CD4-positive, CD25-positive, alpha-beta regulatory T cell (primary cell): Measurements from ENCODE around the gene GAS2L1. TPM values are rescaled to one million over a fixed set of nuclear protein-coding genes. Genes with fewer than 3 reads are reported as not detected.

ENCODE experiments used
- ATAC-seq, 2 donors: fragments of 150-1000 bp; cut with Tn5 transposase; one replicate each; pipeline ENCODE4 v1.10.0; 2021; ENCODE audit warnings: low read depth in 2 of 2, moderate number of reproducible peaks in 2 of 2, moderate library complexity in 1 of 2
- DNase-seq, 3 donors: peaks; one replicate each; pipeline versions ENCODE4 v3.0.0 to v3.0.0-alpha.2; 2012 to 2022; ENCODE audit warnings: mixed read lengths in 1 of 3
- H3K27ac ChIP-seq: one replicate; pipeline ENCODE4 v1.7.0; 2013; ENCODE audit warnings: mild to moderate bottlenecking, low read length; ENCODE audit not compliant: insufficient read depth, poor library complexity, severe bottlenecking
- H3K27me3 ChIP-seq: one replicate; pipeline ENCODE4 v1.7.0; 2013; ENCODE audit warnings: low read length; ENCODE audit not compliant: control insufficient read depth, insufficient read depth
- H3K36me3 ChIP-seq: one replicate; pipeline ENCODE4 v1.7.0; 2013; ENCODE audit warnings: mild to moderate bottlenecking, low read length, moderate library complexity; ENCODE audit not compliant: control insufficient read depth, insufficient read depth
- H3K4me1 ChIP-seq: 2 replicates; pipeline ENCODE4 v1.7.0; 2013; ENCODE audit warnings: mild to moderate bottlenecking, low read length; ENCODE audit not compliant: insufficient read depth, control insufficient read depth, poor library complexity, severe bottlenecking
- H3K4me3 ChIP-seq: one replicate; pipeline ENCODE4 v1.7.0; 2013; ENCODE audit warnings: low read depth, mild to moderate bottlenecking, low read length, moderate library complexity
- H3K9me3 ChIP-seq, 2 experiments: 1 replicate in 1 of 2; 2 replicates in 1 of 2; pipeline ENCODE4 v1.7.0; 2013; ENCODE audit warnings: low read length in 2 of 2, mild to moderate bottlenecking in 1 of 2, moderate library complexity in 1 of 2; ENCODE audit not compliant: control insufficient read depth in 2 of 2
- H3K27ac Mint-ChIP-seq, 3 donors: one replicate each; pipeline ENCODE4 v1.8.0; 2020 to 2022; ENCODE audit warnings: mild to moderate bottlenecking in 3 of 3, mixed read lengths in 3 of 3, moderate library complexity in 2 of 3
- H3K27me3 Mint-ChIP-seq: one replicate; pipeline ENCODE4 v1.8.0; 2022; ENCODE audit warnings: mild to moderate bottlenecking, mixed read lengths
- H3K36me3 Mint-ChIP-seq: one replicate; pipeline ENCODE4 v1.8.0; 2020; ENCODE audit warnings: mixed read lengths
- H3K4me1 Mint-ChIP-seq, 4 donors: one replicate each; pipeline ENCODE4 v1.8.0; 2020 to 2022; ENCODE audit warnings: mixed read lengths in 4 of 4, mild to moderate bottlenecking in 1 of 4
- H3K4me3 Mint-ChIP-seq, 4 donors: one replicate each; pipeline ENCODE4 v1.8.0; 2020 to 2022; ENCODE audit warnings: mild to moderate bottlenecking in 4 of 4, mixed read lengths in 4 of 4, moderate library complexity in 3 of 4
- H3K9me3 Mint-ChIP-seq, 7 donors: one replicate each; pipeline ENCODE4 v1.8.0; 2020 to 2022; ENCODE audit warnings: mixed read lengths in 7 of 7, mild to moderate bottlenecking in 3 of 7, moderate library complexity in 2 of 7
- polyA plus RNA-seq, 4 donors: library from polyadenylated mRNA; unstranded; fragments of 300-500 nt; fragmentation: Illumina TruSeq; gene quantifications; one replicate each; pipeline ENCODE4 v1.2.3, GENCODE V29; 2021
- total RNA-seq: library from RNA; stranded (reverse); gene quantifications from one replicate; pipeline ENCODE4 v1.2.3, GENCODE V29; 2022

Gene GAS2L1
- total and polyA plus RNA-seq, 5 donors from 2014 or later, result 0.22 to 1.8 TPM; not detected in 3

DNA sequence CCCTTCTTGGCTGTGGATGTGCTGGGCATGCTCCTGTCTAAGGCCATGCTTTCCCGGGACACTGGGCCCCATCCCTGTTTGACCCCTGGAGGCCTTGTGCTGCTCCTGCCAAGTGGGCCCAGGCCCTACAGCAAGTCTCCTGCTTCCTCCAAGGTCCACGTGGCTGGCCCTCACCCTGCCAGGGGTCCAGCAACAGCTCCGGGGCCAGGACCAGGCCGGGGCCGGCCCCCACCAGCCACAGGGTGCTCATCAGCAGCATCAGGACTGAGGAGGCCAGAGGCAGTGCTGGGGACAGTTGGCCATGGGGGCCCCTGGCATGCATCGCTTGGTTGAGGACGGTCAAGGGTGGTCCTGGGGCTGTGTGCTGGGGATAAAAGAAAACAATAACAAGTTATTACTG is 41.1 kb upstream of the GAS2L1 start:
- ATAC-seq (no peak), DNase-seq (no peak)
- H3K9me3 Mint-ChIP-seq, result peaks cover 0 to 2% (median 0%) of the 10 kb centered on the region in 7 donors
- H3K4me3 ChIP-seq, result no peak overlapping the region
- peaks cover 4% of the 10 kb centered on the region for H3K27me3 Mint-ChIP-seq
- H3K36me3 Mint-ChIP-seq, result peaks cover 6% of the 10 kb centered on the region
- no peaks in the 10 kb centered on the region for H3K9me3 ChIP-seq
- peaks cover 10 to 33% (median 25%) of the 10 kb centered on the region in 4 donors for H3K4me1 Mint-ChIP-seq
- H3K27ac ChIP-seq, result no peak overlapping the region
- H3K27me3 ChIP-seq, result no peaks in the 10 kb centered on the region
- peaks cover 31% of the 10 kb centered on the region for H3K4me1 ChIP-seq
- H3K36me3 ChIP-seq, result no peaks in the 10 kb centered on the region
- no peak overlapping the region for H3K27ac Mint-ChIP-seq
- peak overlapping the region in 2 of 4 donors; percentile 31 to 99 for H3K4me3 Mint-ChIP-seq

DNA sequence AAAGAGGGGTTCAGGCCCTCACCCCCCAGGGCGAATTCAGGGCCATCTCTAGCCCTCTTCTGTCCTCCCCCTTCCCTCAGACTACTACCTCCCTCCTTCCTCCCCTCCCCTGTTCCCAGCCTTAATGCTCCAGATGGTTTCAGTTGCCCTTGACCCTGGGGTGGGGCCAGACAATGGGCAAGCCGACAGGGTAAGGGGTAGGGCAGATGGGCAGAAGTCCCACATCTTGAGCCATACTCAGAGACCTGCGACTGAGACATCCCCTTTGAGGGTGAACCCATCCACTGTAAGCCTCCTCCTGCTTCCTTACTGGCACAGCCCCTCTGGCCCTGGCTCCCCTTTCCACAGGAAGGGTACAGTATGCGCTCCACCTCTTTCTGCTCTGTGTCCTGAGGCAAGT is 40.5 kb upstream of the GAS2L1 start:
- Mint-ChIP-seq H3K27me3 (peaks cover 4% of the 10 kb centered on the region), H3K4me3 (peak overlapping the region; percentile 33 to 99 (median 96)), H3K9me3 (peaks cover 0 to 2% (median 0%) of the 10 kb centered on the region in 7 donors), H3K4me1 (peaks cover 14 to 40% (median 31%) of the 10 kb centered on the region in 4 donors), H3K36me3 (peaks cover 11% of the 10 kb centered on the region), H3K27ac (peak overlapping the region in 1 of 3 donors; percentile 71)
- Histone ChIP-seq H3K4me1 (peaks cover 37% of the 10 kb centered on the region), H3K27me3 (no peaks in the 10 kb centered on the region), H3K36me3 (no peaks in the 10 kb centered on the region), H3K27ac (no peak overlapping the region), H3K9me3 (no peaks in the 10 kb centered on the region), H3K4me3 (no peak overlapping the region)
- ATAC-seq, result no peak
- DNase-seq, result no peak

DNA sequence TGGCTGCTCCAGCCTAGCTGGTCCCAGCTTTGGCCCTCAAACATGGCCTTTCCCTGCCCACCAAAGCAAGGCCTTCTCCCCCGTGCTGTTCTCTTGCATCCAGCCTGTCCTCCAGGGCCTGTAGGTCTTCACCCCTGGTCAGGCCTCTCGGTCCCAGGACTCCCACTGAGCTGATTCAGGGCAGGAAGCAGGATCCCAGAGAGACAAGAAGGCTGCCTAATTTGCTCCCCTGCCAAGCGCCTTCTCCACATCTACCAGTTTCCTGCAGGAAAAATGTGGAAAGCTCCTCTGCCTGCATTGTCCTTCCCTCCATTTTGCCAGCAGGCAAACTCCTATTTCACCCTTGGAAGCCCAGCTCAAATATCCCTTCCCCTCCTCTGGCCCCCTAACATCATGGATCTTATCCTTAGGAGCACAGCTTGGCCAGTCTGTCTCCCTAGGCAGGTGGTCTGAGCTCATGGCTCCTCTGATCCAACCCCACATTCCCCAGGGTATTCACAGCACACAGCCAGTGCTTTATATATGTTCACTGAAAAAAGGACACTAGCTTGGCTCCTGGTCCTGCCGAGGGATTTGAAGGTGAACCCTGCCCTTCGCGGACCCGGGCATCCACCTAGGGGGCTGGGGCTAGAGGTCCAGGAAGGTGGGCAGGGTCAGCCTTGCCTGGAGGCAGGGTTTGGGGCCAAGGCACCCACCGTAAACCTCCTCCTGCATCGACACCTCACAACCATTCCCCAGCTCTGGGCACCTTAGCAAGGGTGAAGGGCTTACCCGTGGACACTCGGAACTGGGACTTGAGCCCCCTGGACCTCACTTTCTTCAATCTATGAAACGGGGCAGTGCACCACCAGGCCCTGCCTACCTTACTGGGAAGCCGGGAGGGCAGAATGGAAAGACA is 39.6 kb upstream of the GAS2L1 start:
- H3K27ac ChIP-seq, result no peak overlapping the region
- Mint-ChIP-seq H3K27me3 (peaks cover 4% of the 10 kb centered on the region), H3K9me3 (peaks cover 0 to 2% (median 0%) of the 10 kb centered on the region in 7 donors), H3K36me3 (peaks cover 14% of the 10 kb centered on the region), H3K27ac (peak overlapping the region; percentile 77 to 100 (median 90)), H3K4me1 (peaks cover 15 to 48% (median 38%) of the 10 kb centered on the region in 4 donors), H3K4me3 (peak overlapping the region; percentile 96 to 99 (median 96))
- H3K9me3 ChIP-seq, result no peaks in the 10 kb centered on the region
- peaks cover 46% of the 10 kb centered on the region for H3K4me1 ChIP-seq
- DNase-seq (peak in 1 of 3 donors; percentile 7), ATAC-seq (no peak)
- H3K27me3 ChIP-seq, result no peaks in the 10 kb centered on the region
- peaks cover 3% of the 10 kb centered on the region for H3K36me3 ChIP-seq
- H3K4me3 ChIP-seq, result peak overlapping the region; percentile 87

DNA sequence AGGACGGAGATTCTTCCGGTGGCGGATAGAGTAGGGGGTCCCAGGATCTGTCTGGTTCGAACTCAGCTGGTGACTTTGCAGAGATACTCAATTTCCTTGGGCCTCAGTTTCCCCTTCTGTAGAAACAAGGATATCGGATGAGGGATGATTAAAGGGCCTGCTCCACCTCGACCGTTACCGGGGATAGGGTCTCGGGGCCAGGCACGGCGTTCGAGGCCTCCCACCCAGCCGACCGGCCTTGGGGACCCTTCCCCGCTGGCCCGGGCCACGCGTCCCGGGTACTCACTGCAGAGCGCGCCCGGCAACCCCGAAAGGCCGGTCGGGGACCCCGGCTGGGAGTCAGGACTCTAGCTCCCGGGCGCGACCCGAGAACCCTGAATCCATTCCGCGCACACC is 39.0 kb upstream of the GAS2L1 start:
- Mint-ChIP-seq H3K9me3 (peaks cover 0 to 2% (median 0%) of the 10 kb centered on the region in 7 donors), H3K4me1 (peaks cover 18 to 55% (median 44%) of the 10 kb centered on the region in 4 donors)

DNA sequence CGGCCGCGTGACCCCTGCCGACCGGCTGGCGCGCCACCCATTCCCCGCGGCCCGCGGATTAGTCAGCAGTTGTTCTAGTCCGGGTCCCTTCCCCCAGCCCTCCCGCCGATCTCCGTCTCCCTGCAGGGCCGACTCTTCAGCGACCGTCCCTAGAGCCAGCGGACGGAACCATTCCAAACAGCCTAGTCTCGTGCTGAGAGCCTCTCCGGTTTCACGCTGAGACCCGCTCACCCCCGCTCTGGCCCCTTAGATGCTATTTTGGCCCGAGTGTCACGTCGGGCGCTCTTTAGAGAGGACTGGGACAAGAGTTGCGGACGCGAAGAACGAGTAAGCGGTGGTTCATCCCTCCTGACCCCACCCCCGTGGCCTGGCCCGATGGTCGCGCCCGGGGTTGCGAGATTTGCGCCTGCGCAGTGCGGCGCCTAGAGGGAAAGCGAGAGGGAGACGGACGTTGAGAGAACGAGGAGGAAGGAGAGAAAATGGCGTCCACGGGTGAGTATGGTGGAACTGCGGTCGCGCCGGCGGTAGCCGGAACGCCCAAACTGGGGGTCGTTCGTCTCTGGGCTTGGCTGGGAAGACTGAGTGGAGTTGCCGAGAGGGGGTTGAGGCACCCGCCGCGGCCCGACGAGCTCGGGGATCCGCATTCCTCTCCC is 38.5 kb upstream of the GAS2L1 start, which contains the start of the genes EWSR1 and RHBDD3:
EWSR1 (plus strand) TSS at position 411 of the 653 bp plus-strand sequence; CDS start at position 480, 69 bp downstream.
RHBDD3 (minus strand) TSS at position 124 of the 653 bp plus-strand sequence. CDS start 2,355 bp downstream, outside the sequence.
- peaks cover 21 to 60% (median 50%) of the 10 kb centered on the region in 4 donors for H3K4me1 Mint-ChIP-seq
- H3K36me3 Mint-ChIP-seq, result peaks cover 22% of the 10 kb centered on the region
- Histone ChIP-seq H3K4me3 (peak within 1 kb of the TSS; percentile 87), H3K27me3 (no peaks in the 10 kb centered on the region), H3K4me1 (peaks cover 54% of the 10 kb centered on the region), H3K9me3 (no peaks in the 10 kb centered on the region), H3K27ac (peak within 1 kb of the TSS; percentile 93), H3K36me3 (peaks cover 15% of the 10 kb centered on the region)
- H3K4me3 Mint-ChIP-seq, result peak within 1 kb of the TSS; percentile 96 to 99 (median 96)
- H3K27ac Mint-ChIP-seq, result peak within 1 kb of the TSS; percentile 99 to 100 (median 99)
- ATAC-seq (peak; percentile 92 to 94), DNase-seq (peak; percentile 91 to 97 (median 96))
- peaks cover 4% of the 10 kb centered on the region for H3K27me3 Mint-ChIP-seq
- H3K9me3 Mint-ChIP-seq, result peaks cover 0 to 2% (median 0%) of the 10 kb centered on the region in 7 donors

More for the DNA sequence above, 39.0 kb upstream of the GAS2L1 start:
- H3K4me1 ChIP-seq, result peaks cover 53% of the 10 kb centered on the region
- Mint-ChIP-seq H3K27ac (peak overlapping the region; percentile 99 to 100 (median 99)), H3K27me3 (peaks cover 4% of the 10 kb centered on the region), H3K4me3 (peak overlapping the region; percentile 96 to 99 (median 96)), H3K36me3 (peaks cover 18% of the 10 kb centered on the region)
- H3K4me3 ChIP-seq, result peak overlapping the region; percentile 87
- no peaks in the 10 kb centered on the region for H3K27me3 ChIP-seq
- H3K9me3 ChIP-seq, result no peaks in the 10 kb centered on the region
- DNase-seq (no peak), ATAC-seq (no peak)
- H3K36me3 ChIP-seq, result peaks cover 10% of the 10 kb centered on the region
- H3K27ac ChIP-seq, result peak overlapping the region; percentile 93

DNA sequence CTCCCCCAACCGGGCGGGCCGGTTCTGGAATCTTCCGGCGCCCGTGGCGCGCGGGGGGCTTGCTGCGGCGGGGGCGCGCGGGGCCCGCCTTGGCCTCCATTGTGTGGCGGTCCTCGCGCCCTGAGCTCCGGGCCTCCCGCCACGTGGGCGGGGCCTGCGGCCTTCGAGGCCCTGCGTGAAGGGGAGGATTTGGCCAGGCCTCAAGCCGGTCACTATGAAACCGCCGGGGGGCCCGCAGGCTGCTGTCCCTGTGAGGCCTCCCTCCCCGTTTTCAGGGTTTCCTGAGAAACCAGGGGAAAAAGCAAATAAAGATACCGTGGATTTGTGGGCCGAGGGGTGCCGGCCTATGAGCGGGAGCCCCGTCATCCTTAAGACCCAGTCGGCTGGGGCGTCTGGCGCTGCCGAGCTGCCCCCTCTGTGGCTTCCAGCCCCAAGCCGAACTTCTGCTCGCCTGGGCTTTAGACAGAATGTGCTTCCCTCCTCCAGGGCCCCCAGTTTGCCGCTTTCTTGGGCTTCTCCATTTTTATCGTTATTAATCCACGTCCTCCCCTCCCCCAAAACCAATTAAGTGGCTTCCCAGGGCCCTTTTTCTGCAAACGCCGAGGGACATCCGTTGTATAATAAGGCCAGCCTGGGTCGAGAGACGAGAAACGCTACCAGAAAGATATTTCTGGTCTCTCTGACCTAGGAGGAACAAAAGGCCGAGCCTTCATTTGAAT is 37.8 kb upstream of the GAS2L1 start:
- Mint-ChIP-seq H3K36me3 (peaks cover 29% of the 10 kb centered on the region), H3K27ac (peak overlapping the region; percentile 99 to 100 (median 99)), H3K27me3 (peaks cover 4% of the 10 kb centered on the region), H3K4me3 (peak overlapping the region; percentile 96 to 99 (median 96)), H3K4me1 (peaks cover 27 to 67% (median 57%) of the 10 kb centered on the region in 4 donors), H3K9me3 (peaks cover 0 to 2% (median 0%) of the 10 kb centered on the region in 7 donors)
- peak; percentile 6 for ATAC-seq
- peak overlapping the region; percentile 83 for H3K4me3 ChIP-seq
- H3K4me1 ChIP-seq, result peaks cover 56% of the 10 kb centered on the region
- peak in 2 of 3 donors; percentile 36 to 56 for DNase-seq
- no peaks in the 10 kb centered on the region for H3K27me3 ChIP-seq
- H3K9me3 ChIP-seq, result no peaks in the 10 kb centered on the region
- peaks cover 22% of the 10 kb centered on the region for H3K36me3 ChIP-seq
- H3K27ac ChIP-seq, result peak overlapping the region; percentile 93

DNA sequence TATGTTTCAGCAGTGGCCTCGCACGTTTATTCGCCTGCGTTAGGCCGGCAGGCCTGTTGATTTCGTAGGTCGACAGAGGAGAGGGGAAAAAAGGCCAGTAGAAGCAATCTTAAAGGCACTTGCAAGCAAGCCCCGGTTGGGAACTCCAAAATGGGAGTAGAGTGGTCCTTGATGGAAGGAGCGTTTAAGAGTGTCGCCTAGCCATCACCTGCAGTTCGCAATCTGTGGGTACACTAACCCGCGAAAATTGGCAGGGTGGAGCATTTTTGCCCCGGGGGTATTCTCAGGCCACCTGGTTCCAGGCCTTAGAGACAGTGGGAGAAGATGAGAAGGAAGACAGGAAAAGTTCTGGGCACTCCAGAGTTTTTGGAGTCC is 37.2 kb upstream of the GAS2L1 start:
- Mint-ChIP-seq H3K9me3 (peaks cover 0 to 2% (median 0%) of the 10 kb centered on the region in 7 donors), H3K4me3 (peak overlapping the region; percentile 96 to 99 (median 96)), H3K27ac (peak overlapping the region; percentile 96 to 100 (median 97)), H3K27me3 (peaks cover 4% of the 10 kb centered on the region), H3K4me1 (peaks cover 27 to 72% (median 61%) of the 10 kb centered on the region in 4 donors), H3K36me3 (peaks cover 33% of the 10 kb centered on the region)
- Histone ChIP-seq H3K4me1 (peaks cover 62% of the 10 kb centered on the region), H3K4me3 (peak overlapping the region; percentile 83), H3K9me3 (no peaks in the 10 kb centered on the region), H3K27me3 (no peaks in the 10 kb centered on the region), H3K36me3 (peaks cover 27% of the 10 kb centered on the region), H3K27ac (peak overlapping the region; percentile 93)
- ATAC-seq (no peak), DNase-seq (peak in 1 of 3 donors; percentile 7)
